GM12891 (cell line): ENCODE data around the gene SORCS1.

Experiments used
- PAX5 ChIP-seq: IDR thresholded peaks from 2 replicates; pipeline ENCODE4 v1.6.1; 2011; ENCODE audit warnings: low read length, moderate library complexity, mild to moderate bottlenecking; ENCODE audit not compliant: insufficient read depth, severe bottlenecking
- POLR2A ChIP-seq: IDR thresholded peaks from 2 replicates; pipeline ENCODE4 v1.6.1; 2011; ENCODE audit warnings: low read depth, low read length, control low read depth
- POLR2AphosphoS5 ChIP-seq: IDR thresholded peaks from 2 replicates; pipeline ENCODE4 v1.6.1; 2011; ENCODE audit warnings: low read depth, low read length, control low read depth
- SPI1 ChIP-seq: IDR thresholded peaks from 2 replicates; pipeline ENCODE4 v1.6.1; 2011; ENCODE audit warnings: low read depth, low read length, control low read depth
- TAF1 ChIP-seq: IDR thresholded peaks from 2 replicates; pipeline ENCODE4 v1.6.1; 2011; ENCODE audit warnings: low read depth, low read length, control low read depth

GRCh38 chr10:107152087-107152486 is 12.4 kb downstream of the SORCS1 start:
- no peak for TF ChIP-seq POLR2A
- no peak for TF ChIP-seq POLR2AphosphoS5
- TF ChIP-seq TAF1, result no peak
- TF ChIP-seq SPI1, result no peak
- no peak for TF ChIP-seq PAX5
